ENCODE data around the gene BICC1. TPM values are rescaled to one million over a fixed set of nuclear protein-coding genes. Genes with fewer than 3 reads are reported as not detected.

The BICC1 gene
- total and polyA plus RNA-seq, 2 donors (not counting 1 experiment from before 2014, with no cell fraction given), result not detected

- H3K4me1 Mint-ChIP-seq, result no peaks in the 10 kb centered on the region
- Histone ChIP-seq H4K20me1 (ENCODE audit: control insufficient read depth, insufficient read depth, low read length, poor library complexity, severe bottlenecking) (no peaks in the 10 kb centered on the region), H3K4me1 (ENCODE audit: control insufficient read depth in 2 of 2, insufficient read depth in 2 of 2, low read length in 2 of 2) (no peaks in the 10 kb centered on the region), H3K27ac (ENCODE audit: low read length in 2 of 2) (no peak overlapping the region), H3K4me2 (replicated peaks; ENCODE audit: low read depth, low read length, poor library complexity, severe bottlenecking) (no peak overlapping the region), H3K36me3 (replicated peaks in 1 of 2; ENCODE audit: control extremely low read depth in 1 of 2, control insufficient read depth in 1 of 2, extremely low read depth in 1 of 2, insufficient read depth in 2 of 2, low read length in 1 of 2) (no peaks in the 10 kb centered on the region), H3K9me3 (ENCODE audit: control extremely low read depth in 1 of 3, control insufficient read depth in 2 of 3, insufficient read depth in 1 of 3, low read length in 2 of 3) (peaks cover 0 to 14% (median 6%) of the 10 kb centered on the region in 3 donors), H3K27me3 (replicated peaks in 1 of 4; ENCODE audit: control extremely low read depth in 1 of 4, control insufficient read depth in 3 of 4, insufficient read depth in 4 of 4, low read length in 3 of 4) (no peaks in the 10 kb centered on the region), H3K9ac (ENCODE audit: low read length) (no peak overlapping the region), H3K79me2 (ENCODE audit: control insufficient read depth, insufficient read depth, low read length) (no peaks in the 10 kb centered on the region), H2AFZ (ENCODE audit: insufficient read depth, low read depth, low read length, poor library complexity, severe bottlenecking) (no peak overlapping the region), H3K4me3 (ENCODE audit: control extremely low read depth in 1 of 5, extremely low read depth in 1 of 5, insufficient read depth in 1 of 5, low read depth in 2 of 5, low read length in 4 of 5) (no peak overlapping the region)
- peaks cover 3% of the 10 kb centered on the region for H3K27me3 Mint-ChIP-seq
- DNase-seq (no peak), ATAC-seq (ENCODE audit: low read depth) (no peak)
- no peak overlapping the region for H3K27ac Mint-ChIP-seq
- H3K4me3 Mint-ChIP-seq, result no peak overlapping the region
- peaks cover 8% of the 10 kb centered on the region for H3K9me3 Mint-ChIP-seq (ENCODE audit: insufficient read depth)
- ChIA-PET POLR2A (no interaction called here), CTCF (no interaction called here)
- no peak for TF ChIP-seq CTCF (IDR thresholded peaks at IDR 0.05)
- no peak for TF ChIP-seq EZH2 (IDR thresholded peaks at IDR 0.05; ENCODE audit: borderline replicate concordance, insufficient read depth, low read depth, low read length, poor library complexity, severe bottlenecking)
- intact Hi-C loops (cut with micrococcal nuclease), result no loop called here
Observed at GRCh38 chr10:58727633-58728032, 215.0 kb downstream of the BICC1 start.

- intact Hi-C loops (cut with micrococcal nuclease), result no loop called here
- Histone ChIP-seq H3K4me3 (ENCODE audit: control extremely low read depth in 1 of 5, extremely low read depth in 1 of 5, insufficient read depth in 1 of 5, low read depth in 2 of 5, low read length in 4 of 5) (no peak overlapping the region), H3K36me3 (replicated peaks in 1 of 2; ENCODE audit: control extremely low read depth in 1 of 2, control insufficient read depth in 1 of 2, extremely low read depth in 1 of 2, insufficient read depth in 2 of 2, low read length in 1 of 2) (no peaks in the 10 kb centered on the region), H4K20me1 (ENCODE audit: control insufficient read depth, insufficient read depth, low read length, poor library complexity, severe bottlenecking) (no peaks in the 10 kb centered on the region), H3K9ac (ENCODE audit: low read length) (no peak overlapping the region), H3K27ac (ENCODE audit: low read length in 2 of 2) (no peak overlapping the region), H3K4me2 (replicated peaks; ENCODE audit: low read depth, low read length, poor library complexity, severe bottlenecking) (no peak overlapping the region), H3K79me2 (ENCODE audit: control insufficient read depth, insufficient read depth, low read length) (no peaks in the 10 kb centered on the region), H3K4me1 (ENCODE audit: control insufficient read depth in 2 of 2, insufficient read depth in 2 of 2, low read length in 2 of 2) (no peaks in the 10 kb centered on the region), H3K9me3 (ENCODE audit: control extremely low read depth in 1 of 3, control insufficient read depth in 2 of 3, insufficient read depth in 1 of 3, low read length in 2 of 3) (peaks cover 0 to 14% (median 6%) of the 10 kb centered on the region in 3 donors), H2AFZ (ENCODE audit: insufficient read depth, low read depth, low read length, poor library complexity, severe bottlenecking) (no peak overlapping the region), H3K27me3 (replicated peaks in 1 of 4; ENCODE audit: control extremely low read depth in 1 of 4, control insufficient read depth in 3 of 4, insufficient read depth in 4 of 4, low read length in 3 of 4) (no peaks in the 10 kb centered on the region)
- ChIA-PET POLR2A (no interaction called here), CTCF (no interaction called here)
- Mint-ChIP-seq H3K27ac (no peak overlapping the region), H3K4me1 (no peaks in the 10 kb centered on the region), H3K27me3 (peaks cover 3% of the 10 kb centered on the region), H3K9me3 (ENCODE audit: insufficient read depth) (peaks cover 8% of the 10 kb centered on the region), H3K4me3 (no peak overlapping the region)
- TF ChIP-seq CTCF (IDR thresholded peaks at IDR 0.05), result no peak
- no peak for TF ChIP-seq EZH2 (IDR thresholded peaks at IDR 0.05; ENCODE audit: borderline replicate concordance, insufficient read depth, low read depth, low read length, poor library complexity, severe bottlenecking)
- 83% methylated on average over 2 of the region's 3 CpGs for WGBS (ENCODE audit: insufficient coverage)
- ATAC-seq (ENCODE audit: low read depth) (no peak), DNase-seq (no peak)
Observed at GRCh38 chr10:58731276-58731675, 218.6 kb downstream of the BICC1 start.

All from B cell (primary cell).